PC-9 (cell line): Measurements from ENCODE around the gene TBCD. TPM values are rescaled to one million over a fixed set of nuclear protein-coding genes. Genes with fewer than 3 reads are reported as not detected.

Experiments used
- BruUV-seq: library from RNA; stranded (reverse); fragments of 400-500 nt; replicated peaks from 2 replicates; lab custom pipeline; 2021; lab: Mats Ljungman, UMichigan
- CTCF ChIA-PET: fragments of 300-600 bp; sonication (Branson Sonifier 250); formaldehyde crosslinking; loops from one replicate; lab custom pipeline; 2022; ENCODE audit warnings: antibody characterized with exemption; lab: Charles Lee
- POLR2A ChIA-PET: fragments of 300-600 bp; sonication (Branson Sonifier 250); formaldehyde crosslinking; loops from one replicate; lab custom pipeline; 2022; ENCODE audit warnings: antibody characterized with exemption; ENCODE audit not compliant: unreplicated experiment; lab: Charles Lee
- DNase-seq, 2 experiments: peaks; one replicate each; pipeline versions ENCODE4 v3.0.0 to v3.0.0-alpha.2; 2015 to 2022; ENCODE audit warnings: mixed read lengths in 1 of 2
- H2AFZ ChIP-seq: fragments of 200-600 bp; sonication (generic); 2 replicates; pipeline ENCODE4 v1.8.1; 2017; ENCODE audit warnings: antibody characterized with exemption
- H3F3A ChIP-seq: fragments of 200-600 bp; sonication (generic); 2 replicates; pipeline ENCODE4 v1.8.1; 2017; ENCODE audit warnings: antibody characterized with exemption, mild to moderate bottlenecking, low read depth; ENCODE audit not compliant: insufficient read depth
- H3K27ac ChIP-seq: fragments of 200-600 bp; sonication (generic); 2 replicates; pipeline ENCODE4 v1.6.1; 2016; ENCODE audit warnings: mixed run types
- H3K27me3 ChIP-seq: fragments of 200-600 bp; sonication (generic); 2 replicates; pipeline ENCODE4 v1.6.1; 2016; ENCODE audit warnings: low read depth, mixed run types; ENCODE audit not compliant: insufficient read depth
- H3K36me3 ChIP-seq: fragments of 200-600 bp; sonication (generic); 2 replicates; pipeline ENCODE4 v1.6.1; 2016; ENCODE audit warnings: low read depth, mixed run types
- H3K4me1 ChIP-seq: fragments of 200-600 bp; sonication (generic); replicated peaks from 2 replicates; pipeline ENCODE4 v1.6.1; 2016; ENCODE audit warnings: mixed run types; ENCODE audit not compliant: insufficient read depth
- H3K4me2 ChIP-seq: fragments of 200-600 bp; sonication (generic); 2 replicates; pipeline ENCODE4 v1.6.1; 2017; ENCODE audit warnings: mixed run types
- H3K4me3 ChIP-seq: fragments of 200-600 bp; sonication (generic); 2 replicates; pipeline ENCODE4 v1.6.1; 2016; ENCODE audit warnings: mixed run types
- H3K79me2 ChIP-seq: fragments of 200-600 bp; sonication (generic); 2 replicates; pipeline ENCODE4 v1.6.1; 2017; ENCODE audit warnings: low read depth, mixed run types
- H3K9me2 ChIP-seq: fragments of 200-600 bp; sonication (generic); 2 replicates; pipeline ENCODE4 v1.8.1; 2017; ENCODE audit warnings: mild to moderate bottlenecking; ENCODE audit not compliant: insufficient read depth
- H3K9me3 ChIP-seq: fragments of 200-600 bp; sonication (generic); 2 replicates; pipeline ENCODE4 v1.8.1; 2016; ENCODE audit warnings: low read depth; ENCODE audit not compliant: insufficient read depth
- H4K20me1 ChIP-seq: fragments of 200-600 bp; sonication (generic); 2 replicates; pipeline ENCODE4 v1.8.1; 2017; ENCODE audit not compliant: insufficient read depth
- EZH2 ChIP-seq: fragments of 200-600 bp; sonication (generic); IDR thresholded peaks from 2 replicates; pipeline ENCODE4 v1.8.0; 2017; ENCODE audit warnings: antibody characterized with exemption, low read depth
- intact Hi-C: fragments of 100-400 bp; cut with micrococcal nuclease; formaldehyde crosslinking; loops from one replicate; pipeline ENCODE4 v1.10.0; 2022; ENCODE audit not compliant: unreplicated experiment
- total RNA-seq: library from RNA; stranded (reverse); gene quantifications from 2 replicates; pipeline ENCODE4 v1.2.3, GENCODE V29; 2021
- TF ChIP-seq, protein P1 (sequence below): fragments of 200-600 bp; sonication (generic); conservative IDR thresholded peaks from 2 replicates; pipeline ENCODE4 v1.6.1; 2017; ENCODE audit warnings: mixed run types, antibody characterized with exemption, mild to moderate bottlenecking, moderate library complexity

Gene TBCD
- total RNA-seq, 1 experiment from 2014 or later, result 115 TPM

DNA sequence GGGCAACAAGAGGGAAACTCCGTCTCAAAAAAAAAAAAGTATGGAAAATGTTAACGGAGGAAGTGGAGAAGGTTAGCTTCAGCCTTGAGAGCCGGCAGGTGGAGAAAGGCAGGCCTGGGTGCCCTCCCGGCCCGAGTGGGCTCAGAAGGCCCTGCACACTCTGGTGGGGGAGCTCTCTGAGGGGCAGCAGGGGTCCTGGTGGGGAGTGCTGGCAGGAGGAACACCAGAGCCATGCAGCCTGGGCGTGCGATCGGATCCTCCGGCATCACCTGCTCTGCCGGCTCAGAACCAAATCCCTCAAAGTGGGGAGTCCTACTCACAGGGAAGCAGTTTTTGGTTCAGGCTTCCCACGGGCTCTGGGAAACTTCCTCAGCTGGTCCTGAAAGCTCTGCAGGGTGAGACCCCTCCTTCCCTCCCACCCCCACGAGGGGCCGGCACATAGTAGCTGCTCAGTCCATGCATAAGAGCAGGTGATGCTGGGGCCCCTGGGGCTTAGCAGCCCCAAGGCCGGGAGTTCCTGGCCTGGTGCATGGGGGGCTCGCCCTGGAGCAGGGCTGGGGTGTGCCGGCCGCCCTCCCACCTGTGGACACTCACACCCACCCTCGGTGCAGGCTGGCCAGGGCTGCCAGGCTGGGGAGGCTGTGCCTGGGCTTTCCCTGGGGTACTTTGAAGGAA is 15.2 kb upstream of the TBCD start:
- Histone ChIP-seq H3K4me3 (no peak overlapping the region), H3K9me3 (no peaks in the 10 kb centered on the region), H4K20me1 (no peaks in the 10 kb centered on the region), H3K36me3 (no peaks in the 10 kb centered on the region), H3K27me3 (no peaks in the 10 kb centered on the region), H3F3A (no peaks in the 10 kb centered on the region), H3K4me1 (no peaks in the 10 kb centered on the region), H3K27ac (no peak overlapping the region), H3K4me2 (no peak overlapping the region), H3K9me2 (no peaks in the 10 kb centered on the region), H2AFZ (no peak overlapping the region), H3K79me2 (no peaks in the 10 kb centered on the region)
- CTCF ChIA-PET, result no interaction called here
- POLR2A ChIA-PET, result no interaction called here
- TF ChIP-seq, protein P1, sequence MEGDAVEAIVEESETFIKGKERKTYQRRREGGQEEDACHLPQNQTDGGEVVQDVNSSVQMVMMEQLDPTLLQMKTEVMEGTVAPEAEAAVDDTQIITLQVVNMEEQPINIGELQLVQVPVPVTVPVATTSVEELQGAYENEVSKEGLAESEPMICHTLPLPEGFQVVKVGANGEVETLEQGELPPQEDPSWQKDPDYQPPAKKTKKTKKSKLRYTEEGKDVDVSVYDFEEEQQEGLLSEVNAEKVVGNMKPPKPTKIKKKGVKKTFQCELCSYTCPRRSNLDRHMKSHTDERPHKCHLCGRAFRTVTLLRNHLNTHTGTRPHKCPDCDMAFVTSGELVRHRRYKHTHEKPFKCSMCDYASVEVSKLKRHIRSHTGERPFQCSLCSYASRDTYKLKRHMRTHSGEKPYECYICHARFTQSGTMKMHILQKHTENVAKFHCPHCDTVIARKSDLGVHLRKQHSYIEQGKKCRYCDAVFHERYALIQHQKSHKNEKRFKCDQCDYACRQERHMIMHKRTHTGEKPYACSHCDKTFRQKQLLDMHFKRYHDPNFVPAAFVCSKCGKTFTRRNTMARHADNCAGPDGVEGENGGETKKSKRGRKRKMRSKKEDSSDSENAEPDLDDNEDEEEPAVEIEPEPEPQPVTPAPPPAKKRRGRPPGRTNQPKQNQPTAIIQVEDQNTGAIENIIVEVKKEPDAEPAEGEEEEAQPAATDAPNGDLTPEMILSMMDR, result no peak
- TF ChIP-seq EZH2, result no peak
- BruUV-seq, result TSS peak; percentile 41
- intact Hi-C loops, result no loop called here
- no peak for DNase-seq

DNA sequence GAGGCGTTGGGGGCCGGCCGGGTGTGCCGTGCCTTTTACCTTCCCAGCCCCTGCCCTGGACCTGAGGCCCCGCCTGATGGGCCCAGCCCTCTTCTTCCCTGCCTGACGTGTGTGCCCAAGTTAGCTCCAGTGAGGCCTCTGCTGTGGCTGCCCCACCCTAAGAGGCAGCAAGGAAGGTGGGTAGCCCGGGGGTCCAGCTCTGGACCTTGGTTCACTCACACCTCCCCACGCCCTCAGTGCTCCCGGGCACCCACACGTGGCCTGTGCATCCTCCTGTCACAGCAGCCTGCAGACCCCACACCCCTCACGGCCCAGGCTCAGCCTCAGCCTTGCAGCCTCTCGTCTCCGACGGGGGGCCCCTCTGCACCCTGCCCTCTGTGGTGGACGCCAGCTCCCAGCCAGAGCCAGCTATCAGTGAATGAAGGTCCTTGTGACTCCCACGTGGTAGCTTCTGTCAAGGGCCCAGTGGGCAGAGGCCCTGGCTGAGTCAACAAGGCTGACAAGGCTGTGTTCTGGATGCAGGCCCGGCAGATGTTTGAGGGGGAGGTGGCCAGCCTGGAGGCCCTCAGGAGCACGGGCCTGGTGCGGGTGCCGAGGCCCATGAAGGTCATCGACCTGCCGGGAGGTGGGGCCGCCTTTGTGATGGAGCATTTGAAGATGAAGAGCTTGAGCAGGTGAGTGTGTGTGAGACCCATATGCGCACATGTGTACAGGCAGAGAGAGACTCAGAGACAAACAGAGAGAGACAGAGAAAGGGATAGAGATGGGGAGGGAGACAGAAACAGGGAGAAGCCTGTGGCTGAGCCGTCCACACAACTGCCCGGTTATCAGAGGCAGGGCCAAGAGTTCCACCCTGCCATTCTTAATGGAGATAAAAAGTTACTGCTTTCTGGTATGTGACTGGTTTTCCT is 13.6 kb upstream of the TBCD start:
- Histone ChIP-seq H3K4me3 (no peak overlapping the region), H3K4me2 (no peak overlapping the region), H3K27me3 (no peaks in the 10 kb centered on the region), H3K4me1 (no peaks in the 10 kb centered on the region), H3K9me3 (no peaks in the 10 kb centered on the region), H3K27ac (no peak overlapping the region), H3K9me2 (no peaks in the 10 kb centered on the region), H2AFZ (no peak overlapping the region), H3K79me2 (no peaks in the 10 kb centered on the region), H3F3A (no peaks in the 10 kb centered on the region), H3K36me3 (no peaks in the 10 kb centered on the region), H4K20me1 (no peaks in the 10 kb centered on the region)
- POLR2A ChIA-PET, result no interaction called here
- intact Hi-C loops, result no loop called here
- TF ChIP-seq, protein P1, result no peak
- no peak for TF ChIP-seq EZH2
- BruUV-seq, result no TSS peak
- DNase-seq, result no peak
- CTCF ChIA-PET, result no interaction called here

DNA sequence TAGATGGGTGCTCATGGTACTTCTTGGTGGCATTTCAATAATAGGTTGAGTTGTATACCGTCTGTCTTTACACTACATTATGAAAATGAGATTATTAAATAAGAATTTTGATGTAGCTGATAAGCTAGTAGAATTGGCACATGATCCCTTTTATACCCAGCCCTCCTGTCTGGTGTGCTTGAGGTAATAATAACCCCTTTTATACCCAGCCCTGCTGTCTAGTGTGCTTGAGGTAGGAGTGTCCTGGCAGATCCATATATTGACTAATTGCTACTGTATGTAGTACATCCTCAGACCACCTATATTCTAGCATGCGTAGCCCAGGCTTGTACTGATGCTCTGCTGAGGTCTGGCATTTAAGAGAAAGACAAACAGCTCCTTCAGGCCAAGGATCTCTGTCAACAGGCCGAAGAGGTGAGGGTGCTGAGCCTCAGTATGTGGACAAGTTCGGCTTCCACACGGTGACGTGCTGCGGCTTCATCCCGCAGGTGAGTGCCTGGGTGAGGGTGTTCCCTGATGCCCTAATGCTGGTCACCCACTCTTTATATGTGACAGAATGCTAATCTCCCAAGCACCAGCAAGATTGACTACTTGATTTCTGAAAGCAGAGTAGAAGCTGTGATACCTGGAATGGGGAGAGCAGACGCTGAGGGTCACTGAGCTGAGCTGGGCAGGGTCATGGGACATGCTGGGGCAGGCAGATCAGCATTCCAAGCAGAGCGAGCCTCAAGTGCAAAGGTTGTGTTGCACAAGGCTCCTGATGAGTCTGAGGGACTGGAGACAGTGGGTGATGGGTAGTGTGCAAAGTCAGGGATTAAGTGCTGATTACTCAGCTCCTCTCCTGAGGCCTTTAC is 10.7 kb upstream of the TBCD start:
- POLR2A ChIA-PET, result no interaction called here
- TF ChIP-seq EZH2, result no peak
- TF ChIP-seq, protein P1, result no peak
- no peaks in the 10 kb centered on the region for H3K27me3 ChIP-seq
- H3K9me2 ChIP-seq, result no peaks in the 10 kb centered on the region
- DNase-seq, result no peak
- no peaks in the 10 kb centered on the region for H4K20me1 ChIP-seq
- no peak overlapping the region for H3K4me3 ChIP-seq
- H3K27ac ChIP-seq, result no peak overlapping the region
- BruUV-seq, result no TSS peak
- no peak overlapping the region for H2AFZ ChIP-seq
- H3K4me2 ChIP-seq, result no peak overlapping the region
- CTCF ChIA-PET, result no interaction called here
- H3F3A ChIP-seq, result no peaks in the 10 kb centered on the region
- no peaks in the 10 kb centered on the region for H3K4me1 ChIP-seq
- intact Hi-C loops, result no loop called here
- no peaks in the 10 kb centered on the region for H3K79me2 ChIP-seq
- no peaks in the 10 kb centered on the region for H3K9me3 ChIP-seq
- H3K36me3 ChIP-seq, result no peaks in the 10 kb centered on the region
